Measurements from ENCODE around the gene NRXN2. TPM values are rescaled to one million over a fixed set of nuclear protein-coding genes. Genes with fewer than 3 reads are reported as not detected.
A peak's percentile ranks its signal among the peaks of the same experiment; 100 is the strongest.

Gene NRXN2
- total and polyA plus RNA-seq, 10 of the 15 experiments (the other 5 are each of a cell fraction or from before 2014, with no cell fraction given), result 0.03 to 1.4 (median 0.23) TPM

GRCh38 chr11:64770120-64770519, 47.1 kb upstream of the NRXN2 start:
- SMC1A ChIA-PET (ENCODE audit: uncharacterized antibody, unreplicated experiment), result no interaction called here
- no peak overlapping the region for H3K4me3 ChIP-seq
- 96% methylated on average over 12 of the region's 12 CpGs for WGBS (ENCODE audit: insufficient coverage, insufficient replicate concordance, low lambda C conversion rate, missing lambda C conversion rate)
- no TSS peak for BruUV-seq (replicated peaks)
- POLR2A ChIA-PET, result interaction anchor here (0.5 to 2.7 kb wide), 2 partner anchors 12 to 373 kb away, joined by 3 to 7 read pairs; no protein-coding TSS in a partner anchor
- no peaks in the 10 kb centered on the region for H3K9me3 ChIP-seq (replicated peaks; ENCODE audit: control insufficient read depth, insufficient read depth, low read length)
- H2AFZ ChIP-seq (ENCODE audit: control insufficient read depth, low read depth, low read length), result no peak overlapping the region
- no peak for TF ChIP-seq ETV6 (conservative IDR thresholded peaks at IDR 0.05 in 1 of 2, IDR thresholded peaks at IDR 0.05 in 1 of 2; ENCODE audit: borderline replicate concordance in 1 of 2, low read depth in 1 of 2)
- 0 out of 2 replicates have a peak, but pooled peaks have one; percentile 19 for TF ChIP-seq BACH1 (IDR thresholded peaks at IDR 0.05; ENCODE audit: borderline replicate concordance)
- TF ChIP-seq POLR2AphosphoS5 (IDR thresholded peaks at IDR 0.05; ENCODE audit: low read length), result peak; percentile 53
- TF ChIP-seq SREBF1 (IDR thresholded peaks at IDR 0.05; ENCODE audit: low read length), result no peak
- RAD21 ChIA-PET (ENCODE audit: unreplicated experiment), result no interaction called here
- peaks cover 28% of the 10 kb centered on the region for H3K4me1 ChIP-seq (ENCODE audit: control insufficient read depth, insufficient read depth, low read length)
- CTCF ChIA-PET, result interaction anchor here (1.0 to 1.6 kb wide), 2 partner anchors 9 to 22 kb away, joined by 4 read pairs; no protein-coding TSS in a partner anchor
- no peaks in the 10 kb centered on the region for H3K27me3 ChIP-seq (replicated peaks in 1 of 2; ENCODE audit: control insufficient read depth in 2 of 2, insufficient read depth in 2 of 2, low read length in 1 of 2)
- FAIRE-seq, result no peak
- in situ Hi-C loops (cut with MboI), result no loop called here
- no peak overlapping the region for H3K4me2 ChIP-seq (ENCODE audit: control insufficient read depth, insufficient read depth)
- H3K9ac ChIP-seq (ENCODE audit: control insufficient read depth, insufficient read depth, low read length), result no peak overlapping the region
- intact Hi-C loops (cut with micrococcal nuclease; ENCODE audit: unreplicated experiment), result loop anchor here (10.0 kb wide), 1 partner anchor 345 kb away; the partner anchor contains the start of genes TM7SF2 and ZNHIT2
- DNase-seq (ENCODE audit: low read depth, low spot score), result no peak
- peaks cover 43% of the 10 kb centered on the region for H3K79me2 ChIP-seq (ENCODE audit: control insufficient read depth, insufficient read depth, low read length)
- ATAC-seq, result no peak
- H3K36me3 ChIP-seq (ENCODE audit: control insufficient read depth in 2 of 2, insufficient read depth in 2 of 2, low read length in 1 of 2), result peaks cover 45 to 67% of the 10 kb centered on the region in 2 experiments
- H4K20me1 ChIP-seq (ENCODE audit: control insufficient read depth, insufficient read depth), result peaks cover 22% of the 10 kb centered on the region
- no peak overlapping the region for H3K27ac ChIP-seq (ENCODE audit: control insufficient read depth, insufficient read depth)

DNA sequence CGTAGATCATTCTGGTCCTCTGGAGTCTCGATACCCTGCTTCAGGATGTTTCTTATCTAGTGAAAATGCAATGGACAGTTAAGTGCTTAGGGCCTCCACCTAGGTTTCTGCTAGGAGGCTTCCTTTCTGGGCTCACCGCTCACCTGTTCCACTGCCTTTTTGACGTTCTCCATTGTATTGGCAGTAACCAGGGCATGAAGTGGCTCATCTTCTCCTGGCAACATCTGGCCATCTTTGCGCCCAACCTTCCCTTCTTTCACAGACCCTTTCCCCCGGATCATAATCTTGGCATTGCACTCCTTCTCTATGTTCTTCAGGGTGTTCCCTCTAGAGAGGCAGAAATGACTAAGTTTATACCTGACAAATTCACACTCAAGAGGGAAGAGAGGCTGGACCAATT, 46.3 kb upstream of the NRXN2 start:
- Histone ChIP-seq H3K9ac (ENCODE audit: control insufficient read depth, insufficient read depth, low read length) (no peak overlapping the region), H3K27me3 (replicated peaks in 1 of 2; ENCODE audit: control insufficient read depth in 2 of 2, insufficient read depth in 2 of 2, low read length in 1 of 2) (no peaks in the 10 kb centered on the region), H4K20me1 (ENCODE audit: control insufficient read depth, insufficient read depth) (peaks cover 28% of the 10 kb centered on the region), H3K4me2 (ENCODE audit: control insufficient read depth, insufficient read depth) (no peak overlapping the region), H3K9me3 (replicated peaks; ENCODE audit: control insufficient read depth, insufficient read depth, low read length) (no peaks in the 10 kb centered on the region), H3K36me3 (ENCODE audit: control insufficient read depth in 2 of 2, insufficient read depth in 2 of 2, low read length in 1 of 2) (peaks cover 46 to 69% of the 10 kb centered on the region in 2 experiments), H3K79me2 (ENCODE audit: control insufficient read depth, insufficient read depth, low read length) (peaks cover 37% of the 10 kb centered on the region), H3K4me1 (ENCODE audit: control insufficient read depth, insufficient read depth, low read length) (peaks cover 29% of the 10 kb centered on the region), H2AFZ (ENCODE audit: control insufficient read depth, low read depth, low read length) (no peak overlapping the region), H3K27ac (ENCODE audit: control insufficient read depth, insufficient read depth) (no peak overlapping the region), H3K4me3 (no peak overlapping the region)
- POLR2A ChIA-PET, result no interaction called here
- DNase-seq (ENCODE audit: low read depth, low spot score), result no peak
- no TSS peak for BruUV-seq (replicated peaks)
- no peak for ATAC-seq
- in situ Hi-C loops (cut with MboI), result no loop called here
- no peak for FAIRE-seq
- intact Hi-C loops (cut with micrococcal nuclease; ENCODE audit: unreplicated experiment), result no loop called here
- SMC1A ChIA-PET (ENCODE audit: uncharacterized antibody, unreplicated experiment), result no interaction called here
- 90% methylated on average over 6 of the region's 6 CpGs for WGBS (ENCODE audit: insufficient coverage, insufficient replicate concordance, low lambda C conversion rate, missing lambda C conversion rate)
- CTCF ChIA-PET, result interaction anchor here (0.5 to 0.7 kb wide), 2 partner anchors 9 to 80 kb away, joined by 3 read pairs; partner anchors contain the start of gene SF1
- RAD21 ChIA-PET (ENCODE audit: unreplicated experiment), result no interaction called here
- TF ChIP-seq, protein P1, sequence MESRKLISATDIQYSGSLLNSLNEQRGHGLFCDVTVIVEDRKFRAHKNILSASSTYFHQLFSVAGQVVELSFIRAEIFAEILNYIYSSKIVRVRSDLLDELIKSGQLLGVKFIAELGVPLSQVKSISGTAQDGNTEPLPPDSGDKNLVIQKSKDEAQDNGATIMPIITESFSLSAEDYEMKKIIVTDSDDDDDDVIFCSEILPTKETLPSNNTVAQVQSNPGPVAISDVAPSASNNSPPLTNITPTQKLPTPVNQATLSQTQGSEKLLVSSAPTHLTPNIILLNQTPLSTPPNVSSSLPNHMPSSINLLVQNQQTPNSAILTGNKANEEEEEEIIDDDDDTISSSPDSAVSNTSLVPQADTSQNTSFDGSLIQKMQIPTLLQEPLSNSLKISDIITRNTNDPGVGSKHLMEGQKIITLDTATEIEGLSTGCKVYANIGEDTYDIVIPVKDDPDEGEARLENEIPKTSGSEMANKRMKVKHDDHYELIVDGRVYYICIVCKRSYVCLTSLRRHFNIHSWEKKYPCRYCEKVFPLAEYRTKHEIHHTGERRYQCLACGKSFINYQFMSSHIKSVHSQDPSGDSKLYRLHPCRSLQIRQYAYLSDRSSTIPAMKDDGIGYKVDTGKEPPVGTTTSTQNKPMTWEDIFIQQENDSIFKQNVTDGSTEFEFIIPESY (IDR thresholded peaks at IDR 0.05), result no peak
- TF ChIP-seq IRF4 (IDR thresholded peaks at IDR 0.05; ENCODE audit: low read depth, low read length) (no peak), NR2F1 (conservative IDR thresholded peaks at IDR 0.05) (no peak), TCF7 (IDR thresholded peaks at IDR 0.05; ENCODE audit: borderline replicate concordance) (no peak), GATAD2B (conservative IDR thresholded peaks at IDR 0.05; ENCODE audit: low read depth) (no peak), ZNF384 (IDR thresholded peaks at IDR 0.05; ENCODE audit: borderline replicate concordance, low read depth, low read length) (no peak), BHLHE40 (IDR thresholded peaks at IDR 0.05; ENCODE audit: borderline replicate concordance in 1 of 2, low read depth in 2 of 2, low read length in 1 of 2) (no peak), MXI1 (IDR thresholded peaks at IDR 0.05; ENCODE audit: low read depth, low read length) (no peak), ESRRA (IDR thresholded peaks at IDR 0.05; ENCODE audit: low read length) (no peak), SMAD5 (IDR thresholded peaks at IDR 0.05; ENCODE audit: low read depth) (no peak)
- TF ChIP-seq, protein P2, sequence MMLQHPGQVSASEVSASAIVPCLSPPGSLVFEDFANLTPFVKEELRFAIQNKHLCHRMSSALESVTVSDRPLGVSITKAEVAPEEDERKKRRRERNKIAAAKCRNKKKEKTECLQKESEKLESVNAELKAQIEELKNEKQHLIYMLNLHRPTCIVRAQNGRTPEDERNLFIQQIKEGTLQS (IDR thresholded peaks at IDR 0.05; ENCODE audit: borderline replicate concordance, extremely low read depth, low read depth, low read length), result no peak
